Neural progenitor cell (in vitro differentiated cells): Measurements from ENCODE around the gene MAGEB6. TPM values are rescaled to one million over a fixed set of nuclear protein-coding genes. Genes with fewer than 3 reads are reported as not detected.

Experiments used
- DNase-seq: peaks from one replicate; pipeline ENCODE4 v3.0.0-alpha.2; 2016; ENCODE audit warnings: low spot score
- H2AFZ ChIP-seq: fragments of 200-600 bp; sonication (generic); replicated peaks from 2 replicates; pipeline ENCODE4 v1.6.1; 2016; ENCODE audit warnings: antibody characterized with exemption
- H3F3A ChIP-seq: fragments of 200-600 bp; sonication (generic); 2 replicates; pipeline ENCODE4 v1.6.1; 2016; ENCODE audit warnings: antibody characterized with exemption, low read depth
- H3K27ac ChIP-seq: fragments of 200-600 bp; sonication (generic); 2 replicates; pipeline ENCODE4 v1.5.1; 2016; ENCODE audit warnings: mild to moderate bottlenecking
- H3K27me3 ChIP-seq: fragments of 200-600 bp; sonication (generic); 2 replicates; pipeline ENCODE4 v1.6.1; 2016; ENCODE audit warnings: mild to moderate bottlenecking, moderate library complexity
- H3K36me3 ChIP-seq: fragments of 200-600 bp; sonication (generic); 2 replicates; pipeline ENCODE4 v1.5.1; 2016
- H3K4me1 ChIP-seq: fragments of 200-600 bp; sonication (generic); 2 replicates; pipeline ENCODE4 v1.6.1; 2016; ENCODE audit warnings: mixed run types
- H3K4me2 ChIP-seq: fragments of 200-600 bp; sonication (generic); 2 replicates; pipeline ENCODE4 v1.6.1; 2016
- H3K4me3 ChIP-seq: fragments of 200-600 bp; sonication (generic); 2 replicates; pipeline ENCODE4 v1.5.1; 2016
- H3K79me2 ChIP-seq: fragments of 200-600 bp; sonication (generic); 2 replicates; pipeline ENCODE4 v1.6.1; 2016; ENCODE audit warnings: low read depth
- H3K9ac ChIP-seq: fragments of 200-600 bp; sonication (generic); 2 replicates; pipeline ENCODE4 v1.6.1; 2016
- H3K9me3 ChIP-seq: fragments of 200-600 bp; sonication (generic); 2 replicates; pipeline ENCODE4 v1.5.1; 2016; ENCODE audit warnings: low read depth
- H4K20me1 ChIP-seq: fragments of 200-600 bp; sonication (generic); 2 replicates; pipeline ENCODE4 v1.6.1; 2016; ENCODE audit warnings: low read depth
- H3K27ac Mint-ChIP-seq: 3 replicates; pipeline ENCODE4 v1.8.0; 2021; ENCODE audit warnings: mixed read lengths
- H3K27me3 Mint-ChIP-seq: 2 replicates; pipeline ENCODE4 v1.8.0; 2022; ENCODE audit warnings: low read depth, mild to moderate bottlenecking, inconsistent platforms, moderate library complexity, mixed read lengths; ENCODE audit not compliant: insufficient read depth
- H3K36me3 Mint-ChIP-seq: 3 replicates; pipeline ENCODE4 v1.8.0; 2021; ENCODE audit warnings: mixed read lengths
- H3K4me1 Mint-ChIP-seq: 3 replicates; pipeline ENCODE4 v1.8.0; 2021; ENCODE audit warnings: mixed read lengths
- H3K4me3 Mint-ChIP-seq: 3 replicates; pipeline ENCODE4 v1.8.0; 2021; ENCODE audit warnings: mild to moderate bottlenecking, moderate library complexity, mixed read lengths
- H3K9me3 Mint-ChIP-seq: 3 replicates; pipeline ENCODE4 v1.8.0; 2020; ENCODE audit warnings: mixed read lengths
- CTCF ChIP-seq: fragments of 200-600 bp; sonication (generic); IDR thresholded peaks from 2 replicates; pipeline ENCODE4 v1.5.1; 2017; ENCODE audit warnings: antibody characterized with exemption, mild to moderate bottlenecking
- EZH2 ChIP-seq: fragments of 200-600 bp; sonication (generic); IDR thresholded peaks from 2 replicates; pipeline ENCODE4 v1.6.1; 2017; ENCODE audit warnings: antibody characterized with exemption, mild to moderate bottlenecking, moderate library complexity
- EZH2phosphoT487 ChIP-seq: fragments of 200-600 bp; sonication (generic); IDR thresholded peaks from 2 replicates; pipeline ENCODE4 v1.6.1; 2017; ENCODE audit warnings: antibody characterized with exemption
- total RNA-seq: library from RNA; depleted of rRNA; stranded (reverse); fragments of >200 nt; gene quantifications from 2 replicates; pipeline ENCODE4 v1.2.3, GENCODE V29; 2015; ENCODE audit warnings: low replicate concordance

The MAGEB6 gene
- total RNA-seq = not detected in 2 replicates

GRCh38 chrX:26192204-26192603 is at the start of gene MAGEB6:
Gene MAGEB6, plus strand, starts transcription at chrX:26192440. Its CDS starts 1,407 bp downstream, at chrX:26193847.
- Histone ChIP-seq H3K4me1 (no peaks in the 10 kb centered on the region), H3K4me2 (no peak within 1 kb of the TSS), H2AFZ (no peak within 1 kb of the TSS), H3K79me2 (no peaks in the 10 kb centered on the region), H3K27ac (no peak within 1 kb of the TSS), H3K36me3 (no peaks in the 10 kb centered on the region), H3F3A (no peaks in the 10 kb centered on the region), H3K27me3 (no peaks in the 10 kb centered on the region), H3K9me3 (no peaks in the 10 kb centered on the region), H3K9ac (no peak within 1 kb of the TSS), H3K4me3 (no peak within 1 kb of the TSS), H4K20me1 (no peaks in the 10 kb centered on the region)
- TF ChIP-seq CTCF = no peak
- no peak for TF ChIP-seq EZH2phosphoT487
- no peak for TF ChIP-seq EZH2
- no peak for DNase-seq
- H3K9me3 Mint-ChIP-seq = peaks cover 6% of the 10 kb centered on the region
- peak within 1 kb of the TSS; percentile 25 for H3K27ac Mint-ChIP-seq
- H3K27me3 Mint-ChIP-seq = no peaks in the 10 kb centered on the region
- no peaks in the 10 kb centered on the region for H3K4me1 Mint-ChIP-seq
- no peak within 1 kb of the TSS for H3K4me3 Mint-ChIP-seq
- H3K36me3 Mint-ChIP-seq = no peaks in the 10 kb centered on the region

GRCh38 chrX:26146024-26146423 is 46.2 kb upstream of the MAGEB6 start:
- H3K4me3 ChIP-seq = no peak overlapping the region
- H2AFZ ChIP-seq = no peak overlapping the region
- H3K27me3 ChIP-seq = no peaks in the 10 kb centered on the region
- H3K4me1 ChIP-seq = no peaks in the 10 kb centered on the region
- H3K27ac Mint-ChIP-seq = no peak overlapping the region
- H3K9me3 ChIP-seq = no peaks in the 10 kb centered on the region
- no peak for DNase-seq
- H4K20me1 ChIP-seq = no peaks in the 10 kb centered on the region
- no peak overlapping the region for H3K9ac ChIP-seq
- no peaks in the 10 kb centered on the region for H3K79me2 ChIP-seq
- no peak overlapping the region for H3K27ac ChIP-seq
- no peaks in the 10 kb centered on the region for H3K36me3 ChIP-seq
- no peak overlapping the region for H3K4me2 ChIP-seq
- H3K4me3 Mint-ChIP-seq = no peak overlapping the region
- no peaks in the 10 kb centered on the region for H3F3A ChIP-seq
- H3K9me3 Mint-ChIP-seq = peaks cover 2% of the 10 kb centered on the region
- TF ChIP-seq CTCF (no peak), EZH2 (no peak), EZH2phosphoT487 (no peak)
- no peaks in the 10 kb centered on the region for H3K36me3 Mint-ChIP-seq
- peaks cover 4% of the 10 kb centered on the region for H3K27me3 Mint-ChIP-seq
- no peaks in the 10 kb centered on the region for H3K4me1 Mint-ChIP-seq

- Histone ChIP-seq H3K4me1 (no peaks in the 10 kb centered on the region), H3K4me3 (no peak within 1 kb of the TSS), H2AFZ (no peak within 1 kb of the TSS), H3K9me3 (no peaks in the 10 kb centered on the region), H4K20me1 (no peaks in the 10 kb centered on the region), H3K79me2 (no peaks in the 10 kb centered on the region), H3K9ac (no peak within 1 kb of the TSS), H3K27ac (no peak within 1 kb of the TSS), H3F3A (no peaks in the 10 kb centered on the region), H3K27me3 (no peaks in the 10 kb centered on the region), H3K4me2 (no peak within 1 kb of the TSS), H3K36me3 (no peaks in the 10 kb centered on the region)
- Mint-ChIP-seq H3K9me3 (peaks cover 14% of the 10 kb centered on the region), H3K4me1 (no peaks in the 10 kb centered on the region), H3K27me3 (peaks cover 3% of the 10 kb centered on the region), H3K4me3 (no peak within 1 kb of the TSS), H3K27ac (no peak within 1 kb of the TSS), H3K36me3 (no peaks in the 10 kb centered on the region)
- no peak for DNase-seq
- no peak for TF ChIP-seq EZH2
- TF ChIP-seq EZH2phosphoT487 = no peak
- TF ChIP-seq CTCF = no peak
Observed at GRCh38 chrX:26160301-26160700, 31.9 kb upstream of the MAGEB6 start, which contains the start of gene MAGEB6B. Gene MAGEB6B, plus strand, starts transcription at chrX:26160601. Its CDS starts 0 bp downstream, at chrX:26160601.
